Upper lobe of left lung (tissue), 6 donors: ENCODE results near the gene PIGBOS1. TPM values are rescaled to one million over a fixed set of nuclear protein-coding genes. Genes with fewer than 3 reads are reported as not detected.
"Not testable (repeated sequence)": the region's sequence is repeated elsewhere in the genome, so short reads cannot be mapped to it uniquely, and the experiment has no call there.

Experiments used
- ATAC-seq, 2 donors: fragments of 200-7000 bp; cut with Tn5 transposase; one replicate each; pipeline ENCODE4 v1.9.1; 2022; ENCODE audit warnings: mild to moderate bottlenecking in 2 of 2, moderate library complexity in 2 of 2; ENCODE audit not compliant: low FRiP score in 2 of 2
- DNase-seq, 2 donors: peaks; one replicate each; pipeline ENCODE4 v3.0.0-alpha.2; 2019 to 2020
- H3K27ac ChIP-seq, 4 donors: fragments of 200-600 bp; sonication (generic); one replicate each; pipeline ENCODE4 v1.5.1; 2016 to 2019
- H3K27me3 ChIP-seq, 4 donors: fragments of 200-600 bp; sonication (generic); one replicate each; pipeline ENCODE4 v1.5.1; 2017 to 2019
- H3K36me3 ChIP-seq, 4 donors: fragments of 200-600 bp; sonication (generic); one replicate each; pipeline ENCODE4 v1.5.1; 2016 to 2019
- H3K4me1 ChIP-seq, 4 donors: fragments of 200-600 bp; sonication (generic); one replicate each; pipeline ENCODE4 v1.5.1; 2018 to 2019
- H3K4me3 ChIP-seq, 4 donors: fragments of 200-600 bp; sonication (generic); one replicate each; pipeline ENCODE4 v1.5.1; 2017 to 2019; ENCODE audit warnings: mild to moderate bottlenecking in 2 of 4, moderate library complexity in 1 of 4
- H3K9me3 ChIP-seq, 4 donors: fragments of 200-600 bp; sonication (generic); one replicate each; pipeline ENCODE4 v1.5.1; 2018 to 2019
- EP300 ChIP-seq, 4 donors: sonication (generic); formaldehyde crosslinking; IDR thresholded peaks; one replicate each; pipeline ENCODE4 v1.5.1; 2017; ENCODE audit warnings: antibody characterized with exemption in 4 of 4, control low read depth in 2 of 4
- POLR2A ChIP-seq, 4 donors: fragments of 450-650 bp; IDR thresholded peaks; one replicate each; pipeline ENCODE4 v1.5.1; 2016 to 2017; ENCODE audit warnings: antibody characterized with exemption in 4 of 4, mild to moderate bottlenecking in 2 of 4
- POLR2AphosphoS5 ChIP-seq, 2 donors: sonication (generic); formaldehyde crosslinking; IDR thresholded peaks; one replicate each; pipeline ENCODE4 v1.5.1; 2017; ENCODE audit warnings: antibody characterized with exemption in 2 of 2
- whole genome bisulfite sequencing, 2 donors: methylation state at CpG; one replicate each; pipeline ENCODE4 v1.1.5; 2017 to 2018; 5-methylcytosine and 5-hydroxymethylcytosine counted together
- total RNA-seq, 6 donors: library from RNA; depleted of rRNA in 4 of 6; stranded (reverse); fragments of >200 nt in 4 of 6; gene quantifications; one replicate each; pipeline versions ENCODE4 v1.1.0 to v1.2.1, GENCODE V29; 2016 to 2021
- TF ChIP-seq, protein P1 (sequence below), 6 experiments: fragments of 450-650 bp in 4 of 6; fragments of 200-600 bp in 2 of 6; sonication (generic) in 2 of 6; IDR thresholded peaks; one replicate each; pipeline ENCODE4 v1.5.1; 2016 to 2019; ENCODE audit warnings: antibody characterized with exemption in 6 of 6
- donor health status: DM: no; HTN: no; CAD: no; lungs with moderate emphysema.
- donor health status: DM: no; HTN: yes; CAD: no; lungs with severe emphysema.

Gene PIGBOS1
- total RNA-seq, 6 donors from 2014 or later, result 3.1 to 16.9 (median 10.1) TPM

DNA sequence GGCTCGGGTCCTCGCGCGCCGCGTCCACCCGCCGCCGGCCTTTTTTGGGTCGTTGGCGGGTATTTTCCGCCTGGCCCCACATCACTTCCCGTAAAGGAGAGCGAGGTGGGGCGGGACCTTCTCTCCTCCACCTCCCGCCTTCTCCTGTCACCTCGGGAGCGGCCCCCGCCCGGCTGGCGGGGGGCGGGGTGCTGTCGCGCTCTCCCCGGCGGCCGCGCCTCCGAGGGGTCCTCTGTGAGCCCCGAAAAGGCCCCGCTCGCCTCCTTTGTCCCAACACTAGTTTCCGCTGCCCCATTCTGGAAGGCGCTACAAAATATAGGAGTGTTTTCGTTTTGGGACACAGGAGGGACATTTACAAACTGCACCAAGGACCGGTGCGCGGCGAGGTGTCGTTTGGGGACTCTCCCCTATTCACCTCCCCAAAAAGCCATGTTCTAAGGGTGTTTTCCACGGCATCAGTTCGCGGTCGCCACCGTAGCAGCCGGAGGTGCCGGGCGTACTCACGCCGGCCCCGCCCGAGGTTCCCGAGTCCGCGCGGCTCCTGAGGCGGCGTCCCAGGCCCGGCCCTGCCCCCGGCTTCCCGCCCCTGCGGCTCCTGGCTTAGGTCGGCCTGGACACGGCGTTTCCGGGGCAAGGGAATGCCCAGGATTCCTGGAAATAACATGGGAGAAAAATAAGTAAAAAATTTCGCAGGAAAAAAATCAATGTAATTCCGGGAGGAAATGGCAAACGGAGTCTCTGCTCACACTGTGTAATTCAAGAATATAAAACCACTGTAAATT, 29.0 kb downstream of the PIGBOS1 start, which contains the start of gene RAB27A:
Gene RAB27A (minus strand): TSS at position 68 of the 782 bp plus-strand sequence. CDS start 54,879 bp downstream, outside the sequence.
- peak within 1 kb of the TSS; percentile 67 to 96 (median 74) for H3K4me3 ChIP-seq
- H3K4me1 ChIP-seq, result peaks cover 20 to 31% (median 24%) of the 10 kb centered on the region in 4 donors

DNA sequence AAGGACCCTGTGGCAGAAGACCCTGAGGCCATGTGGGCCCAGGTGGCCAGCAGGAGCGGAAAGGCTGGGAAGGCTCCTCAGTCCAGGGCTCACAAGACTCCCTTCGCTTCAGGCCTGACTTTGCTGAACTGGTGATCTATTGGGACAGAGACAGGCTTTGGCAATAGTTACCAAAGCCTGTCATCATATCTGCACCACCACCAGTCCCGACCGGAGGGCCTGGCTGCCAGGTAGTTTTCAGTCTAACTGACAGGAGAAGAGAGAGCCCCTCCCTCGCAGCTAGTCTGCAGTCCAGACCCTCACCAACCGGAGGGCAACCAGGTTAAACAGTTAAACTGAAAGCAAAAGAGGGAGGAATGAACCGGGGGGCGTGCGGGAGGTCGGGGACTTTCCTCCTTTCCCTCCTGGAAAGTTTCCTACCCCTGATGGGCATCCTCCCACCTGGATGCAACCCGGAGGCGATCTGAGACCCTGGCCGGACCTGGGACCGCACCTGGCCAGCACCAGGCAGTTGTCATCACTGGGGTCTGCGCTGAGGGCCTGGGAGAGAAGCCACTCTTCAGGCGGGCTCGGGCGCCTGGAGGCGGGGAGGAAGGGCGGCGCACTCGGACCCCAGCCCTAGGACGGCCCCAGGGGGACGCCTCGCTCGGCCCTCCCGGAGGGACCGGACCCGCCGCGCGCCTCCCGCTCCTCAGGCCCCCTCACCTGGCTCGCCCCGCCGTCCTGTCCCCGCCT, 29.7 kb downstream of the PIGBOS1 start:
- peak overlapping the region; percentile 95 to 99 (median 98) for H3K27ac ChIP-seq
- H3K27me3 ChIP-seq, result no peaks in the 10 kb centered on the region
- H3K9me3 ChIP-seq, result no peaks in the 10 kb centered on the region
- ATAC-seq, result peak; percentile 43 to 54
- 0 to 2% methylated on average over 12 to 16 of the region's 37 CpGs for WGBS, 2 donors
- DNase-seq, result peak; percentile 29 to 75
- H3K36me3 ChIP-seq, result no peaks in the 10 kb centered on the region
- TF ChIP-seq POLR2A (IDR thresholded peaks at IDR 0.05) (peak in 2 of 4 donors; percentile 7 to 50), EP300 (IDR thresholded peaks at IDR 0.05) (peak in 1 of 4 donors; percentile 8), POLR2AphosphoS5 (IDR thresholded peaks at IDR 0.05) (peak; percentile 28 to 77)
- TF ChIP-seq, protein P1, sequence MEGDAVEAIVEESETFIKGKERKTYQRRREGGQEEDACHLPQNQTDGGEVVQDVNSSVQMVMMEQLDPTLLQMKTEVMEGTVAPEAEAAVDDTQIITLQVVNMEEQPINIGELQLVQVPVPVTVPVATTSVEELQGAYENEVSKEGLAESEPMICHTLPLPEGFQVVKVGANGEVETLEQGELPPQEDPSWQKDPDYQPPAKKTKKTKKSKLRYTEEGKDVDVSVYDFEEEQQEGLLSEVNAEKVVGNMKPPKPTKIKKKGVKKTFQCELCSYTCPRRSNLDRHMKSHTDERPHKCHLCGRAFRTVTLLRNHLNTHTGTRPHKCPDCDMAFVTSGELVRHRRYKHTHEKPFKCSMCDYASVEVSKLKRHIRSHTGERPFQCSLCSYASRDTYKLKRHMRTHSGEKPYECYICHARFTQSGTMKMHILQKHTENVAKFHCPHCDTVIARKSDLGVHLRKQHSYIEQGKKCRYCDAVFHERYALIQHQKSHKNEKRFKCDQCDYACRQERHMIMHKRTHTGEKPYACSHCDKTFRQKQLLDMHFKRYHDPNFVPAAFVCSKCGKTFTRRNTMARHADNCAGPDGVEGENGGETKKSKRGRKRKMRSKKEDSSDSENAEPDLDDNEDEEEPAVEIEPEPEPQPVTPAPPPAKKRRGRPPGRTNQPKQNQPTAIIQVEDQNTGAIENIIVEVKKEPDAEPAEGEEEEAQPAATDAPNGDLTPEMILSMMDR (IDR thresholded peaks at IDR 0.05), result no peak
- H3K4me3 ChIP-seq, result peak overlapping the region; percentile 67 to 96 (median 74)
- H3K4me1 ChIP-seq, result peaks cover 28 to 39% (median 32%) of the 10 kb centered on the region in 4 donors

More for the DNA sequence above, 29.0 kb downstream of the PIGBOS1 start, which contains the start of gene RAB27A:
- H3K36me3 ChIP-seq, result no peaks in the 10 kb centered on the region
- TF ChIP-seq, protein P1 (IDR thresholded peaks at IDR 0.05), result no peak
- TF ChIP-seq POLR2A (IDR thresholded peaks at IDR 0.05) (peak; percentile 10 to 76 (median 54)), POLR2AphosphoS5 (IDR thresholded peaks at IDR 0.05) (peak; percentile 49 to 69), EP300 (IDR thresholded peaks at IDR 0.05) (peak; percentile 12 to 66 (median 20))
- DNase-seq (peak; percentile 90 to 94), ATAC-seq (peak; percentile 93)
- H3K27ac ChIP-seq, result peak within 1 kb of the TSS; percentile 95 to 99 (median 98)
- no peaks in the 10 kb centered on the region for H3K9me3 ChIP-seq
- no peaks in the 10 kb centered on the region for H3K27me3 ChIP-seq
- WGBS, 2 donors, result 0 to 1% methylated on average over 27 to 63 of the region's 69 CpGs

DNA sequence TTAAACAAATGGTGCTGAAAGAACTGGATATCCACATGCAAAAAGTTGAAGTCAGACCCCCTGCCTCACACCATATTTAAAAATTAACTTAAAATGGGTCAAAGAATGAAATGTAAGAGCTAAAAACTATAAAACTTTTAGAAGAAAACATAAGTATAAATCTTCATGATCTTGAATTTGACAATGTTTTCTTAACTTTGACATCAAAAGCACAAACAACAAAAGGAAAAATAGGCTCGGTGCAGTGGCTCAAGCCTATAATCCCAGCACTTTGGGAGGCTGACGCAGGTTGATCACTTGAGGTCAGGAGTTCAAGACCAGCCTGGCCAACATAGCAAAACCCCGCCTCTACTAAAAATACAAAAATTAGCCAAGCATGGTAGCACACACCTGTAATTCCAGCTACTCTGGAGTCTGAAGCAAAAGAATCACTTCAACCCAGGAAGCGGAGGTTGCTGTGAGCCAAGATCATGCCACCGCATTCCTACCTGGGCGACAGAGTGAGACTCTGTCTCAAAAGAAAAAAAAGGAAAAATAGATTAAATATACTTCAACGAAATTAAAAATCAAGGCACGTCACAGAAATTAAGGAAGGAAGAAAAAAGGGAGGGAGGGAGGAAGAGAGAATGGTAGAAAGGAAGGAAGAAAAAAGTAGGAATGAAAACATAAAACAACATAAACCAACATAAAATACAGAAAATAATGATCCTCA, 30.8 kb downstream of the PIGBOS1 start:
- ATAC-seq, result no peak
- Histone ChIP-seq H3K27ac (peak overlapping the region; percentile 95 to 99 (median 98)), H3K4me1 (peaks cover 38 to 49% (median 41%) of the 10 kb centered on the region in 4 donors), H3K4me3 (peak overlapping the region in 3 of 4 donors; percentile 70 to 96 (median 79)), H3K9me3 (no peaks in the 10 kb centered on the region), H3K36me3 (no peaks in the 10 kb centered on the region), H3K27me3 (no peaks in the 10 kb centered on the region)
- WGBS, 2 donors, result 53 to 65% methylated on average over 8 of the region's 8 CpGs
- TF ChIP-seq, protein P1 (IDR thresholded peaks at IDR 0.05), result no peak
- TF ChIP-seq POLR2A (IDR thresholded peaks at IDR 0.05), result peak in 2 of 4 donors; percentile 15 to 24
- DNase-seq, result peak in 1 of 2 donors; percentile 57

DNA sequence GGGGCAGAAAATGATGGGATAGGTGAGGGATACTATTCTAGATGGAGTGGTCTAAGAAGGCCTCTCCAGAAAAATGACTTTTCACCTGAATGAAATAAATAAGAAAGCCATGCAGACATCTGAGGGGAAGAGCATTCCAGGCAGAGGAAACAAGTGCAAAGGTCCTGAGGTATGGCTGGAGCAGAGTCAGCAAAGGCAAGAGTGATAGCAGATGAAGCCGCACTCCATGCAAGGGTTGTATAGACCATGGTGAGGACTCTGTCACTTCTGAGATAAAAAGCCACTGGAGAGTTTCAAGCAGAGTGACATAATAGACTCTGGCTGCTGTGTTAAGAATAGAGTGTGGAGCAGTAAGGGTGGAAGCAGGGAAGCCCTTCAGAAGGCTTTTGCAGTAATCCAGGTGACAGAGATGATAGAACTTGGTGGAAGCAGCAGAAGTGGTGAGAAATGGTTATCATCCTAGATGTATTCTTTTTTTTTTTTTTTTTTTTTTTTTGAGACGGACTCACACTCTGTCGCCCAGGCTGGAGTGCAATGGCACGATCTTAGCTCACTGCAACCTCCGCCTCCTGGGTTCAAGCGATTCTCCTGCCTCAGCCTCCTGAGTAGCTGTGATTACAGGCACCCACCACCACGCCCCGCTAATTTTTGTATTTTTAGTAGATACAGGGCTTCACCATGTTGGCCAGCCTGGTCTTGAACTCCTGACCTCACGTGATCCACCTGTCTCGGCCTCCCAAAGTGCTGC, 32.3 kb downstream of the PIGBOS1 start:
- H3K36me3 ChIP-seq, H3K27me3 ChIP-seq, H3K9me3 ChIP-seq, DNase-seq, H3K4me3 ChIP-seq, ATAC-seq: not testable (repeated sequence)
- WGBS, 2 donors, result 92 to 99% methylated on average over 10 of the region's 10 CpGs
- peaks cover 53 to 64% (median 57%) of the 10 kb centered on the region in 4 donors for H3K4me1 ChIP-seq
- peak overlapping the region in 3 of 4 donors; percentile 12 to 99 (median 79) for H3K27ac ChIP-seq
